ENCODE measurements around the gene LRRC15.

DNA sequence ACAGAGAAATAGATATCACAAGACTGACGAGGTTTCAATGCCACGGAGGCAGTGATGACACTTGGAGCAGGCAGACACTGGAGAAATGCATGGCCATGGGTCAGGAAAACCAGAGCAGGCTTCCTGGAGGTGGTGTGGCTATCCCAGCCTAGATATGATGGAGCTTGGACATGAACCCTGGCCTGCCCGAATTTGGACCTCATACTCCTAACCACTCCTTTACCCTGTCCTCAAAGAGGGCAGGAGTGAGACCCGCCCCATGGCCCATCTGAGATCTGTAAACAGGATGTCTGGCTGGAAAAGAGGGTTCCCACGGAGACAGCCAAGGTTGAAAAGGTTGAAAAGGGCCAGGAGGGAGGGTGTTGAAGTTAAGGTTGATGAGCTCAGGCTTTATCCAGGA lies 49.4 kb downstream of the LRRC15 start:
- TF ChIP-seq EZH2phosphoT487 (IDR thresholded peaks at IDR 0.05; ENCODE audit: low read depth, severe bottlenecking, unreplicated experiment) (no peak), EZH2 (IDR thresholded peaks at IDR 0.05; ENCODE audit: borderline replicate concordance) (no peak)

All from hepatocyte (in vitro differentiated cells).